ENCODE data around the gene SF3B4. TPM values are rescaled to one million over a fixed set of nuclear protein-coding genes. Genes with fewer than 3 reads are reported as not detected.

The SF3B4 gene
- total and polyA plus RNA-seq, 2 donors (not counting 1 experiment from before 2014, with no cell fraction given), result 22.6 to 60.1 TPM

- no peak overlapping the region for H3K27ac Mint-ChIP-seq
Observed at GRCh38 chr1:149972547-149972946, 44.9 kb upstream of the SF3B4 start.

DNA sequence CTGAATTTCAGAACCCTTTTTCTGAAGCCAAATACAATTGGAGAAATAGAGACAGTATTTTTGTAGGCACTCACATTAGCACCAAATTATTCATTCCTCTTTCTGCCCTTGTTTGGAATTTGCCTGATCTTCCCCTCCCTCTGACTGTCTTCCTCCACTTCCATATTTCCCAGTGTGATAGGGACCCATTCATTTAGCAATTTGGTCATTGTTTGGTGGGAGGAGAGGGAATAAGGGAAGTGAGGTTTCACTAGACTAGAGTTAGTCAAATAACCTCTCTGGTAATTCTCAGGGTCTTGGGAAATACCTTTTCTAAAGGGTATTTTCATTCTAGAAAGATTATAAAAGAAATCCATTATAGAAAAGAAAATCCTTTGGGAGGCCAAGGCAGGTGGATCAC, 40.0 kb upstream of the SF3B4 start:
- ChIA-PET POLR2A (no interaction called here), CTCF (interaction anchor here (0.7 to 4.5 kb wide), 4 partner anchors 201 to 220 kb away, joined by 3 to 21 read pairs (median 4); no protein-coding TSS in a partner anchor)
- no peak overlapping the region for H3K4me3 ChIP-seq (ENCODE audit: control extremely low read depth in 1 of 5, extremely low read depth in 1 of 5, insufficient read depth in 1 of 5, low read depth in 2 of 5, low read length in 4 of 5)
- H3K9me3 Mint-ChIP-seq (ENCODE audit: insufficient read depth), result no peaks in the 10 kb centered on the region
- H3K9me3 ChIP-seq (ENCODE audit: control extremely low read depth in 1 of 3, control insufficient read depth in 2 of 3, insufficient read depth in 1 of 3, low read length in 2 of 3), result no peaks in the 10 kb centered on the region
- H3K36me3 ChIP-seq (replicated peaks in 1 of 2; ENCODE audit: control extremely low read depth in 1 of 2, control insufficient read depth in 1 of 2, extremely low read depth in 1 of 2, insufficient read depth in 2 of 2, low read length in 1 of 2), result no peaks in the 10 kb centered on the region
- no peak for TF ChIP-seq EZH2 (IDR thresholded peaks at IDR 0.05; ENCODE audit: borderline replicate concordance, insufficient read depth, low read depth, low read length, poor library complexity, severe bottlenecking)
- H3K79me2 ChIP-seq (ENCODE audit: control insufficient read depth, insufficient read depth, low read length), result no peaks in the 10 kb centered on the region
- no peak overlapping the region for H3K27ac Mint-ChIP-seq
- H3K4me3 Mint-ChIP-seq, result no peak overlapping the region
- H4K20me1 ChIP-seq (ENCODE audit: control insufficient read depth, insufficient read depth, low read length, poor library complexity, severe bottlenecking), result no peaks in the 10 kb centered on the region
- no peak overlapping the region for H3K9ac ChIP-seq (ENCODE audit: low read length)
- H3K4me1 Mint-ChIP-seq, result no peaks in the 10 kb centered on the region
- H3K4me2 ChIP-seq (replicated peaks; ENCODE audit: low read depth, low read length, poor library complexity, severe bottlenecking), result no peak overlapping the region
- H3K4me1 ChIP-seq (ENCODE audit: control insufficient read depth in 2 of 2, insufficient read depth in 2 of 2, low read length in 2 of 2), result no peaks in the 10 kb centered on the region
- no peaks in the 10 kb centered on the region for H3K27me3 ChIP-seq (replicated peaks in 1 of 4; ENCODE audit: control extremely low read depth in 1 of 4, control insufficient read depth in 3 of 4, insufficient read depth in 4 of 4, low read length in 3 of 4)
- H2AFZ ChIP-seq (ENCODE audit: insufficient read depth, low read depth, low read length, poor library complexity, severe bottlenecking), result no peak overlapping the region
- H3K27ac ChIP-seq (ENCODE audit: low read length in 2 of 2), result no peak overlapping the region
- DNase-seq (no peak), ATAC-seq (ENCODE audit: low read depth) (no peak)
- intact Hi-C loops (cut with micrococcal nuclease), result no loop called here
- no peaks in the 10 kb centered on the region for H3K27me3 Mint-ChIP-seq

More at GRCh38 chr1:149972547-149972946, 44.9 kb upstream of the SF3B4 start:
- ChIA-PET CTCF (interaction anchor here (1.2 kb wide), 1 partner anchor 10 kb away, joined by 6 read pairs; no protein-coding TSS in a partner anchor), POLR2A (no interaction called here)
- Histone ChIP-seq H3K9me3 (ENCODE audit: control extremely low read depth in 1 of 3, control insufficient read depth in 2 of 3, insufficient read depth in 1 of 3, low read length in 2 of 3) (no peaks in the 10 kb centered on the region), H3K79me2 (ENCODE audit: control insufficient read depth, insufficient read depth, low read length) (no peaks in the 10 kb centered on the region), H3K4me3 (ENCODE audit: control extremely low read depth in 1 of 5, extremely low read depth in 1 of 5, insufficient read depth in 1 of 5, low read depth in 2 of 5, low read length in 4 of 5) (no peak overlapping the region), H3K27ac (ENCODE audit: low read length in 2 of 2) (no peak overlapping the region), H4K20me1 (ENCODE audit: control insufficient read depth, insufficient read depth, low read length, poor library complexity, severe bottlenecking) (no peaks in the 10 kb centered on the region), H2AFZ (ENCODE audit: insufficient read depth, low read depth, low read length, poor library complexity, severe bottlenecking) (no peak overlapping the region), H3K4me1 (ENCODE audit: control insufficient read depth in 2 of 2, insufficient read depth in 2 of 2, low read length in 2 of 2) (no peaks in the 10 kb centered on the region), H3K27me3 (replicated peaks in 1 of 4; ENCODE audit: control extremely low read depth in 1 of 4, control insufficient read depth in 3 of 4, insufficient read depth in 4 of 4, low read length in 3 of 4) (no peaks in the 10 kb centered on the region), H3K4me2 (replicated peaks; ENCODE audit: low read depth, low read length, poor library complexity, severe bottlenecking) (no peak overlapping the region), H3K9ac (ENCODE audit: low read length) (no peak overlapping the region), H3K36me3 (replicated peaks in 1 of 2; ENCODE audit: control extremely low read depth in 1 of 2, control insufficient read depth in 1 of 2, extremely low read depth in 1 of 2, insufficient read depth in 2 of 2, low read length in 1 of 2) (no peaks in the 10 kb centered on the region)
- H3K4me1 Mint-ChIP-seq, result peaks cover 3% of the 10 kb centered on the region
- WGBS (ENCODE audit: insufficient coverage), result 100% methylated on average over 2 of the region's 2 CpGs
- no peaks in the 10 kb centered on the region for H3K9me3 Mint-ChIP-seq (ENCODE audit: insufficient read depth)
- no peak for ATAC-seq (ENCODE audit: low read depth)
- intact Hi-C loops (cut with micrococcal nuclease), result no loop called here
- no peak for DNase-seq
- TF ChIP-seq CTCF (IDR thresholded peaks at IDR 0.05) (no peak), EZH2 (IDR thresholded peaks at IDR 0.05; ENCODE audit: borderline replicate concordance, insufficient read depth, low read depth, low read length, poor library complexity, severe bottlenecking) (no peak)
- H3K27me3 Mint-ChIP-seq, result no peaks in the 10 kb centered on the region
- no peak overlapping the region for H3K4me3 Mint-ChIP-seq

All from B cell (primary cell).